ENCODE data around the gene ADD1. TPM values are rescaled to one million over a fixed set of nuclear protein-coding genes. Genes with fewer than 3 reads are reported as not detected.

Gene ADD1
- total and polyA plus RNA-seq, 2 of the 13 experiments (the other 11 are each of a cell fraction or from before 2014, with no cell fraction given): 73.9 to 122 TPM

DNA sequence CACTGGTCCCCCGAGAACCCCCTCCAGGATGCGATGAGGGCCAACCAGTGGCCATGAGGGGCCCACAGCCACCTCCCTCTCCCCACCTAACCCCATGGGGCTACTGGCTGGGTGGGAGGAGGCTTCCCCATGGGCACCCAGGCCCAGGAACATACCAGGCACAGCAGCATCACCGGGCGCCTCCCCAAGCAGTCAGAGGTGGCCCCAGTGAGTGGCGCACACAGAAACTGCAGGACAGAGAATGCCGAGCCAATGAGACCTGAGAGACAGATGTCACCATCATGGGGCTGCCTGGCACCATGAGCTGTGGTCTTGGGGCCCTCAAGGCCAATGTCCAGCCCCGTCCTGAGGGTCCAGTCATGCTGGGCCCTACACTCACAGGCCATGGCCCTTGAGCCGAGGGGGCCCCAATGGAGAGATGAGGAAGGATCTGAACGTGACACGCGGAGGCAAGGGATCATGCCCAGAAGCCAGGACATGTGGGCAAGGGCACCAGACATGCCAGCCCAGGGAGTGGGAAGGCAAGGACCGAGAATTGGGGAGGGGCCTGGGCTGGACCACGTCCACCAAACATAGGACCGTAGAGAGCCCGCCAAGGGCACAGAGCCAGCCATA lies 89.4 kb downstream of the ADD1 start:
- Histone ChIP-seq H3K36me3 (replicated peaks in 1 of 2; ENCODE audit: control insufficient read depth in 1 of 2, insufficient read depth in 2 of 2, low read length in 2 of 2) (peaks cover 13 to 22% of the 10 kb centered on the region in 2 experiments; a peak in 4 of 5 replicates), H3K79me2 (ENCODE audit: insufficient read depth, low read length) (peaks cover 10% of the 10 kb centered on the region), H3K27ac (ENCODE audit: extremely low read length, insufficient read depth, low read length) (no peak overlapping the region), H3K27me3 (ENCODE audit: control insufficient read depth in 1 of 2, insufficient read depth in 2 of 2, low read length in 2 of 2) (no peaks in the 10 kb centered on the region; a peak in 1 of 5 replicates), H3K4me1 (ENCODE audit: insufficient read depth, low read length) (peaks cover 49% of the 10 kb centered on the region), H4K20me1 (ENCODE audit: insufficient read depth, low read length) (peaks cover 17% of the 10 kb centered on the region; the same call in 1 of the 2 replicates), H3K9ac (ENCODE audit: insufficient read depth, low read depth, low read length) (no peak overlapping the region), H3K4me2 (ENCODE audit: low read depth, low read length) (no peak overlapping the region), H3K9me3 (ENCODE audit: low read length) (no peaks in the 10 kb centered on the region), H2AFZ (ENCODE audit: low read length) (no peak overlapping the region), H3K4me3 (replicated peaks in 1 of 3; ENCODE audit: insufficient read depth in 1 of 3, low read depth in 2 of 3, low read length in 3 of 3) (no peak overlapping the region; a peak in 2 of 6 replicates)
- ATAC-seq (no peak), FAIRE-seq (no peak), DNase-seq (ENCODE audit: low spot score) (no peak)
- intact Hi-C loops (cut with micrococcal nuclease; ENCODE audit: unreplicated experiment): loop anchor here (10.0 kb wide), 1 partner anchor 68 kb away; no protein-coding TSS in a partner anchor
- ChIA-PET CTCF (ENCODE audit: low intra/inter-chr PET ratio, low total read pairs) (no interaction called here), POLR2A (no interaction called here)
- 93% methylated on average over 10 of the region's 15 CpGs for WGBS (ENCODE audit: low lambda C conversion rate)
- no TSS peak for BruUV-seq (replicated peaks)
- TF ChIP-seq AGO2 (optimal IDR thresholded peaks at IDR 0.05; ENCODE audit: low read depth, low read length) (peak; percentile 19), HNRNPL (IDR thresholded peaks at IDR 0.05; ENCODE audit: low read depth, low read length) (peak; percentile 43; the same call in 1 of the 2 replicates), KAT8 (CRISPR knock-in tag; IDR thresholded peaks at IDR 0.05) (no peak), CCAR2 (optimal IDR thresholded peaks at IDR 0.05; ENCODE audit: low read depth, low read length) (no peak), ATF7 (IDR thresholded peaks at IDR 0.05) (no peak), ATF7 (CRISPR knock-in tag; IDR thresholded peaks at IDR 0.05) (0 out of 2 replicates have a peak, but pooled peaks have one; percentile 20), TMF1 (CRISPR knock-in tag; IDR thresholded peaks at IDR 0.05; ENCODE audit: low read depth) (no peak), ZNF776 (CRISPR knock-in tag; IDR thresholded peaks at IDR 0.05) (0 out of 2 replicates have a peak, but pooled peaks have one; percentile 15), PHF5A (CRISPR knock-in tag; IDR thresholded peaks at IDR 0.05; ENCODE audit: low read depth, unreplicated experiment) (no peak), MEF2D (CRISPR knock-in tag; IDR thresholded peaks at IDR 0.05) (no peak), HNRNPH1 (optimal IDR thresholded peaks at IDR 0.05; ENCODE audit: low read depth, low read length) (no peak)
- TF ChIP-seq, protein P1, sequence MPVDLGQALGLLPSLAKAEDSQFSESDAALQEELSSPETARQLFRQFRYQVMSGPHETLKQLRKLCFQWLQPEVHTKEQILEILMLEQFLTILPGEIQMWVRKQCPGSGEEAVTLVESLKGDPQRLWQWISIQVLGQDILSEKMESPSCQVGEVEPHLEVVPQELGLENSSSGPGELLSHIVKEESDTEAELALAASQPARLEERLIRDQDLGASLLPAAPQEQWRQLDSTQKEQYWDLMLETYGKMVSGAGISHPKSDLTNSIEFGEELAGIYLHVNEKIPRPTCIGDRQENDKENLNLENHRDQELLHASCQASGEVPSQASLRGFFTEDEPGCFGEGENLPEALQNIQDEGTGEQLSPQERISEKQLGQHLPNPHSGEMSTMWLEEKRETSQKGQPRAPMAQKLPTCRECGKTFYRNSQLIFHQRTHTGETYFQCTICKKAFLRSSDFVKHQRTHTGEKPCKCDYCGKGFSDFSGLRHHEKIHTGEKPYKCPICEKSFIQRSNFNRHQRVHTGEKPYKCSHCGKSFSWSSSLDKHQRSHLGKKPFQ (CRISPR knock-in tag; IDR thresholded peaks at IDR 0.05; ENCODE audit: insufficient replicate concordance): no peak
- TF ChIP-seq, protein P2, sequence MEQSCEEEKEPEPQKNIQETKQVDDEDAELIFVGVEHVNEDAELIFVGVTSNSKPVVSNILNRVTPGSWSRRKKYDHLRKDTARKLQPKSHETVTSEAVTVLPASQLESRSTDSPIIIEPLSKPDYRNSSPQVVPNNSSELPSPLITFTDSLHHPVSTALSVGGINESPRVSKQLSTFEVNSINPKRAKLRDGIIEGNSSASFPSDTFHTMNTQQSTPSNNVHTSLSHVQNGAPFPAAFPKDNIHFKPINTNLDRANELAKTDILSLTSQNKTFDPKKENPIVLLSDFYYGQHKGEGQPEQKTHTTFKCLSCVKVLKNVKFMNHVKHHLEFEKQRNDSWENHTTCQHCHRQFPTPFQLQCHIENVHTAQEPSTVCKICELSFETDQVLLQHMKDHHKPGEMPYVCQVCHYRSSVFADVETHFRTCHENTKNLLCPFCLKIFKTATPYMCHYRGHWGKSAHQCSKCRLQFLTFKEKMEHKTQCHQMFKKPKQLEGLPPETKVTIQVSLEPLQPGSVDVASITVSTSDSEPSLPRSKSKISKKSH (CRISPR knock-in tag; IDR thresholded peaks at IDR 0.05; ENCODE audit: borderline replicate concordance): no peak
- TF ChIP-seq, protein P3, sequence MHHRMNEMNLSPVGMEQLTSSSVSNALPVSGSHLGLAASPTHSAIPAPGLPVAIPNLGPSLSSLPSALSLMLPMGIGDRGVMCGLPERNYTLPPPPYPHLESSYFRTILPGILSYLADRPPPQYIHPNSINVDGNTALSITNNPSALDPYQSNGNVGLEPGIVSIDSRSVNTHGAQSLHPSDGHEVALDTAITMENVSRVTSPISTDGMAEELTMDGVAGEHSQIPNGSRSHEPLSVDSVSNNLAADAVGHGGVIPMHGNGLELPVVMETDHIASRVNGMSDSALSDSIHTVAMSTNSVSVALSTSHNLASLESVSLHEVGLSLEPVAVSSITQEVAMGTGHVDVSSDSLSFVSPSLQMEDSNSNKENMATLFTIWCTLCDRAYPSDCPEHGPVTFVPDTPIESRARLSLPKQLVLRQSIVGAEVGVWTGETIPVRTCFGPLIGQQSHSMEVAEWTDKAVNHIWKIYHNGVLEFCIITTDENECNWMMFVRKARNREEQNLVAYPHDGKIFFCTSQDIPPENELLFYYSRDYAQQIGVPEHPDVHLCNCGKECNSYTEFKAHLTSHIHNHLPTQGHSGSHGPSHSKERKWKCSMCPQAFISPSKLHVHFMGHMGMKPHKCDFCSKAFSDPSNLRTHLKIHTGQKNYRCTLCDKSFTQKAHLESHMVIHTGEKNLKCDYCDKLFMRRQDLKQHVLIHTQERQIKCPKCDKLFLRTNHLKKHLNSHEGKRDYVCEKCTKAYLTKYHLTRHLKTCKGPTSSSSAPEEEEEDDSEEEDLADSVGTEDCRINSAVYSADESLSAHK (CRISPR knock-in tag; IDR thresholded peaks at IDR 0.05; ENCODE audit: borderline replicate concordance): no peak
- in situ Hi-C loops (cut with HindIII; ENCODE audit: extremely low pct_ligation_motif_present, low pct_unique_long_range_greater_than_20kb): no loop called here
